COR-L47 (cell line): ENCODE measurements around the gene TOP3A.

ENCODE experiments used
- DNase-seq: peaks from one replicate; lab custom pipeline; 2025; lab: John Stamatoyannopoulos, UW

The TOP3A gene

DNA sequence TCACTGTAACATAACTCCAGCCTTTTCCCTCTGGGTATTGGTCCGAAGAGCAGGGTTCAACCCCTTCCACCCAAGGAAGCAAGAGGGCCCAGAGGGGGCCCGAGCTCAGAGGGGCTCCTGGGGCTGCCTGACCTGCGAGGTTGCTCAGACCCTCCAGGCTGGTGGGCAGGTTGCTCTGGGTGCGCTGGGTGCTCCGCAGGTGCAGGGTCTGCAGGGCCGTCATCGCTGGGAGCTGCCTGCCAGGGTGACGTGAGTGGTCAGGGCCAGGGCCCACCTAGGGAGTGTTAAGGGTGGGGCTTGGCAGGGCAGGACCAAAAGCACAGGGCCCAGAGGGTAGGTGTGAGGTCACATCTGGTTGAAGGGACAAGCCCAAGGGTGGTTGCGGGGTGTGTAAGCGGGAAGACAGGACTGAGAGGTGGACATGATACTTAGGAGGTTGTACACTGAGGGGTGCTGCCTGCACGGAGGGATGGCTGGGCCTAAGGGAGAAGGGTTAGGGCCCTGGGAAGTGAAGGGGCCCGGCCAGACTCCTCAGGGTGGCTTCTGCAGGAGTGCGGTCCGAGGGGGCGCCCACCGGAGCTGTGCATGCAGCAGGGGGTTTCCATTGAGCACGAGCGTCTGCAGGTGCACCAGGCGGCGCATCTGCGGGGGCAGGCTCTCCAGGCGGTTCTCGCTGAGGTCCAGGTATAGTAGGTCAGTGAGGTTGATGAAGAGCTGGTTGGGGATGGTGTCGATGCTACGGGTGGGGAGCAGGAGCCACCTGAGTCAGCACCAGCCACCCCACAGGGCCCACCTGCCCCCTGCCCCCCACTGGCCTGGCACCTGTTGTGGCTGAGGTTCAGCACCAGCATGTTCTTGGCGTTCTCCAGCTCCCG, 60.6 kb downstream of the TOP3A start:
- no peak for DNase-seq

DNA sequence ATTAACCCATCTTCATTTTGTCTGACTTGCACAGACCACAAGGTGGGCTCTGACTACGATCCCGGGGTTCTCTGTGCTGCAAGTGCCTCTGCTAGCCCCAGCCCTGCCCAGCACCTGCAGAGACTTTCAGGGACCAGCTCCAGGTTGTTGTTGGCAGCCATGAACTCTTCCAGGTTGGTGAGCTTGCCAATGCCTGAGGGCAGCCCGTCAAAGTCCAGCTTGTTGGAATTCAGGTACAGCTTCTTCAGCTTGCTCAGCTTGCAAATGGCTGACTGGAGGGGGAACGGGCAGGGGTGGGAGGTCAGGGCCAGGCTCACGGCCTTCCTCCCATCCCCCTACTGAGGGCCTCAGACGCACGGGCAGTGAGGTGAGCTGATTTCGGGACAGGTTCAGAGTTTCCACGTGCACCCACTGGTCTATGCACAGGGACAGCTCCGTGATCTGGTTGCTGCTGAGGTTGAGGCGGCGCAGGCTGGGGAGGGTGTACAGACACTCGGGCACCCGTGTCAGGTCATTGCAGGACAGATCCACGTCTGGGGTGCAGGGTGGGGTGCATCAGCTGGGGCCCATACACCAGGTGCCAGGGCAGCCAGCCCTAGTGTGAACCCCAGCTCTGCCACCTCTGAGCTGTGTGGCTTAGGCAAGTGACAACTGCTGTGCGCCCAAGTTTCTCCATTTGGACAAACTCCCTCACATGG, 61.5 kb downstream of the TOP3A start:
- no peak for DNase-seq

- DNase-seq = no peak
These were observed 62.6 kb downstream of the TOP3A start for GRCh38 chr17:18252160-18252559.

DNA sequence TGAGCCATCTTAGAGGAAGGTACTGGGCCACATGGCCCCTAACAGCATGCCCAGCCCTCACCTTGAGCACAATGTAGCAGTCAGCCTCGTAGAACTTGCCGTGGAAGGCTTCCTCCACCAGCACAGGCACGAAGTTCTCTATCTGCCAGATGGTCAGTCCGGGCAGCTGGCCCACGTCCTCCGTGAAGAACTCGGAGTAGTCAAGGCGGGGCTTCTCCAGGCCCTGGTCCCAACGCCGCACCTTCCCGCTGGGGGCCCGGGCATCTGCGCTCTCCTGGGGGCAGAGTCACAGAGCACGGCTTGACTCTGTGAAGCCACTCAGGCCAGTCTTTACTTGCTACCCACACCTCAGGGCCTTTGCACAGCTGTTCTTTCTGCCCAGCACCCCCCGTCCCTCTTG, 63.6 kb downstream of the TOP3A start:
- DNase-seq = no peak

GRCh38 chr17:18250708-18251107, 64.1 kb downstream of the TOP3A start:
- no peak for DNase-seq

- DNase-seq = peak; percentile 27
These were observed 64.5 kb downstream of the TOP3A start for GRCh38 chr17:18250259-18250658.

GRCh38 chr17:18248811-18249210, 66.0 kb downstream of the TOP3A start:
- DNase-seq = no peak

DNA sequence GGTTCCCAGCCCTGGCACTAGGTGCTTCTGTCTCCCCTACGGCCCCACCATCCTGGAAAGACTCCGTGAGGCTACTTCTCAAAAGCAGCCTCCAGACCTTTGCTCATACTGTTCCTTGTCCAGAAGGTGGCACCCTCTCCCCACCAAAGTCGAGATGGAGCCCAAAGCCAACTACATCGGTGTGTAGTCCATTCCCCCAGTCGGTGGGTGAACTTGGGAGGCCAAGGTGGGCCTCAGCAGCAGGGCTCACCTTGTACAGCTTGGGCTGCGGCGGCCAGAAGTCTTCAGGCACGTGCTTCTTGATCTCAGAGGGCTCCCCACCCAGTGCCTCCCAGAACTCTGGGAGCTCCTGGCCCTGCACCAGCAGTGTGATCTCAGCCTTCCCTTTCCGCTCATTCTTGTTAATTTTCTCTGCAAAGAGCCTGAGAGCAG, 66.5 kb downstream of the TOP3A start:
- peak; percentile 42 for DNase-seq

DNA sequence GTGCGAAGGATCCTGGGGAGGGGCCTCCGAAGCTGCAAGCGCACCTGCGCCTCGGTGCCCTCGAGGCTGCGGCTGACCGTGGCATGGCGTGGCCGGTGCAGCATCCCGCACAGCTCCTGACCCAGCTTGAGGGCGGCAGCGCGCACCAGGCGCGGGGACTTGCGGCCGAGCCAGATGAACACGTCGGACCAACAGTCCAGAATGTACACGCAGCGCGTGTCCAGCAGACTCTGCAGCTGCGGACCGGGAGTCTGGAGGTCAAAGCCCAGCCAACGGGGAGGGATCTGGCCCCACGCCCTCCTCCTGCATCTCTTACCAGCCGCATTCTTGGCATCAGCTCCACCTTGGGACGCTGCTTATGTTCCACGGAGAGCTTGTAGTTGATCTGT, 67.2 kb downstream of the TOP3A start:
- no peak for DNase-seq

DNA sequence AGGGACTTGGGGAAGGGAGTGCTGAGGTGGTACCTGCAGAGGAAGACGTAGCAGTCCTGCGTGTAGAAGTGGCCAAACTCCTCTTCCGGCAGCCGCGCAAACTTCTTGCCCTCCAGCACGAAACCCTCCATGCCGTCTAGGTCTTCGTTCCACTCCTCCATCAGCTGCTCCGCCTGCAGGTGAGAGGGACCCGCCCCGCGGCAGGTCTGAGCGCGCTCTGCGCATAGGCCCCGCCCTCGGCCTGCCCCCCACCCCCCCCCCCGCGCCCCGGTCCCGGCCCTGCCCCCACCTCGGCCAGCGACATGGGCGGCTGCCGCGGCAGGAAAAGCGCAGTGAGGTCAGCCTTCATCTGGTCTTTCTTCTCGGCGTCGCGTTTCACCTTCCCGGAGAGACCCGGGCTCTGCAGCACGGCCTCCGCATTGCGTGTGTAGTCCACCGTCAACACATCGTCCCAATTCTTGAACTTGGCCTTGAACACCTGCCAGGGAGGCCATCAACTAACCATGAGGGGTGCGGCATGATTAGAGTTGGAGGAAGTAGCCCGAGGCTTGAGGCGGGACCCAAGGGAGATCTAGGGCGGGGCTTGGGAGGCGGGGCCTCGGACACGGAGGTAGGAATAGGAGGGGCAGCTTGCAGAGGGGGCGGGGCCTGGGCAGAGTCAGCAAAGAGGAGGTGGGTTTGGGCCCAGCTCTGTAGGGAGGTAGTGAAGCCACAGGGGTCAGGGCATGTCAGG, 67.7 kb downstream of the TOP3A start:
- DNase-seq = peak; percentile 67

DNA sequence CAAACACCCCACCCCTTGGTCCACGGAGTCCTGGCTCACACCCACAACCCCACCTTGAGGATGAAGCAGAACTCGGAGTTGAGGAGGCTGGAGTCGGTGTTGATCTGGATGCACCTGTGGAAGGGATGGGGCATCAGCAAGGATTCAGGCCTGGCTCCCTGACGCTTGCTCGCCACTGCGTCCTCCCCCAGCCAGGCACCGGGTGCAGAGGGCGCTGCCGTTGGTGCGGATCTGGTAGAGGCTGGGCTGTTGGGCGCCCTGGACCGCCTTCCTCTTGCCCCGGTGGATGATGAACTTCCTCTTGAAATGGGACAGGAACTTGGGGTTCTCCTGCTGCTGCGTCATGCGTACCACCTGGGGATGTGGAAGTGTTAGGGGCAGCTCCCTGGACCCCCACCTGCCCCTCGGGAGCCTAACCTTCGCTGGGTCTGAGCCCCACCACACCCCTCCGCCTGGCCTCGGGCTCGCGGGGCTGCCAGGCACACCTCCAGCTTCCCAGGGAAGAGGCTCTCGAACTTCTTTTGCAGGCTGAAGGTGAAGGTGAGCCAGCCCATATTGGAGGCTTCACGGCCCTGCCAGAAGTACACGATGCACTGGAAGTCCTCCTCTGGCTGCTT, 68.6 kb downstream of the TOP3A start:
- no peak for DNase-seq

GRCh38 chr17:18245038-18245776, 69.6 kb downstream of the TOP3A start:
- DNase-seq = no peak

GRCh38 chr17:18241229-18241871, 73.4 kb downstream of the TOP3A start:
- no peak for DNase-seq

DNA sequence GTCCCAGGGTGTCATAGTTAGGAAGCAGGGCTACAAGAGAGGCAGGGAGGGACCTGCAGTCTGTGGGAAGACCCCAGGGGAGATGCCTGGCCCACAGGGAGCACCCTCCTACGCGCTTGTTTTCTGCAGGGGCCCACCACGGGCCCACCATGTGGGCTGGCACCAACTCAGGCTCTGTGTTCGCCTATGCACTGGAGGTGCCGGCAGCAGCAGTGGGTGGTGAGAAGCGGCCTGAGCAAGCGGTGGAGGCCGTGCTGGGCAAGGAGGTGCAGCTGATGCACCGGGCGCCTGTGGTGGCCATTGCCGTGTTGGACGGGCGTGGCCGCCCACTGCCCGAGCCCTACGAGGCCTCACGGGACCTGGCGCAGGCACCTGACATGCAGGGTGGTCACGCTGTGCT, 74.3 kb downstream of the TOP3A start:
- DNase-seq = no peak

DNA sequence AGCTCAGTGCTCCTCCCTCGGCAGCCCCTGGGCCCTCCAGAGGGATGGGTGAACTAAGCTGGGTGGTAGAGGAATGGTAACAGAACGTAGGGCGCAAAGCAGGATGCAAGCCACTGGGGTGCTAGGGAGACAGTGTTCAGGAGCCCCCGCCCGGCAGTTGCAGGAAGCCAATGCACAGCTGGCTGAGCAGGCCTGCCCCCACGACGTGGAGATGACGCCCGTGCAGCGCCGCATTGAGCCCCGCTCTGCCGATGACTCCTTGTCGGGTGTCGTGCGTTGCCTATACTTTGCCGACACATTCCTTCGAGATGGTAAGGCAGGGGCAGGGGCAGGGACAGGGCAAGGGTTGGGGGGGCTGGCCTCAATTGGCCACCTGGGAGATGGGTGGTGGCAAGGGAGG, 76.5 kb downstream of the TOP3A start:
- no peak for DNase-seq

DNA sequence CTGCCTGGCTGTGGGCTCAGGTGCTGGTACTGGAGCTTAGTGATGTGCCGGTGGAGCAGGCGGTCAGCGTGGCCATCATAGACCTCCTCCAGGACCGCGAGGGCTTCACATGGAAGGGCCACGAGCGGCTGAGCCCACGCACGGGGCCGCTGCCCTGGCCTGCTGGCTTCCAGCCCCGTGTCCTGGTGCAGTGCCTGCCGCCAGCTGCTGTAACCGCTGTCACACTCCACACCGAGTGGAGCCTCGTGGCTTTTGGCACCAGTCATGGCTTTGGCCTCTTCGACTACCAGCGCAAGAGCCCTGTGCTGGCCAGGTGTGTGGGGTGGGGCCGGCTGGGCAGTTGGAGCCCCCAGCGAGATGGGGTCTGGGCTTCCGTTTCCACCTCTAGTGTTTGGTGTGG, 77.3 kb downstream of the TOP3A start:
- DNase-seq = no peak

DNA sequence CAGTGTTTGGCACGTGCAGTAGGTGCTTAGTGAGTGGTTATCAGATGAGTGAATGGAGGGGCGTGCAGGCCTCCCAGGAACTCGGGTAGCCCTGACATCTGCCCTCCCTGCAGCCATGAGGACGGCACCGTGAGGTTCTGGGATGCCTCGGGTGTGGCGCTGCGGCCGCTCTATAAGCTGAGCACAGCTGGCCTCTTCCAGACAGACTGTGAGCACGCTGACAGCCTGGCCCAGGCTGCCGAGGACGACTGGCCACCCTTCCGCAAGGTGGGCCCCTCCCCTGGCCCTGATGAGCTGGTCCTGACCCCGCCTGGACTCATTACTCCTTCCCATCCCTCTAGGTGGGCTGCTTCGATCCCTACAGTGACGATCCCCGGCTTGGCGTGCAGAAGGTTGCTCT, 78.3 kb downstream of the TOP3A start:
- no peak for DNase-seq

GRCh38 chr17:18235743-18236256, 79.0 kb downstream of the TOP3A start:
- DNase-seq = no peak

DNA sequence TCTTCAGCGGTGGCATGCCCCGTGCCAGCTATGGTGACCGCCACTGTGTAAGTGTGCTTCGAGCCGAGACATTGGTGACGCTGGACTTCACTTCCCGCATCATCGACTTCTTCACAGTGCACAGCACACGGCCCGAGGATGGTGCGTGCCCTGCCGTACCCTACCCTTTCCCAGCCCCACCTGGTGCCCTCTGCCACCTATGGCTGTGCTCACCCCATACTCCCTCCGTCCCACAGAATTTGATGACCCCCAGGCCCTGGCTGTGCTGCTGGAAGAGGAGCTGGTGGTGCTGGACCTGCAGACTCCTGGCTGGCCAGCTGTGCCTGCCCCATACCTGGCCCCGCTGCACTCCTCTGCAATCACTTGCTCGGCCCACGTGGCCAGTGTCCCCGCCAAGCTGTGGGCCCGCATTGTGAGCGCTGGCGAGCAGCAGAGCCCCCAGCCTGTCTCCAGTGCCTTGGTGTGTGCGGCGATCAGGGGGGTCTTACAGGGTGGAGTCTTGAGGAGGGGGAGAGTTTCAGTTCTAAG, 79.9 kb downstream of the TOP3A start:
- no peak for DNase-seq

- DNase-seq = no peak
These were observed 80.8 kb downstream of the TOP3A start for GRCh38 chr17:18233803-18234518.
